Neural cell (in vitro differentiated cells): ENCODE measurements around the gene PROK1.

Experiments used
- EZH2 ChIP-seq: fragments of 200-600, 300-800 bp; shearing (Covaris generic), sonication (generic); IDR thresholded peaks from 2 replicates; pipeline ENCODE4 v1.6.1; 2014; ENCODE audit warnings: antibody characterized with exemption, low read length, borderline replicate concordance, mild to moderate bottlenecking; ENCODE audit not compliant: insufficient read depth, poor library complexity, severe bottlenecking
- TAF1 ChIP-seq: IDR thresholded peaks from 2 replicates; pipeline ENCODE4 v1.6.1; 2012; ENCODE audit warnings: low read depth
- TF ChIP-seq, protein P1 (sequence below): fragments of 450-650 bp; IDR thresholded peaks from 2 replicates; pipeline ENCODE4 v1.5.1; 2014; ENCODE audit warnings: antibody characterized with exemption, mild to moderate bottlenecking, moderate library complexity; ENCODE audit not compliant: poor library complexity, severe bottlenecking
- TF ChIP-seq, protein P2 (sequence below): IDR thresholded peaks from 2 replicates; pipeline ENCODE4 v1.6.1; 2012; ENCODE audit warnings: borderline replicate concordance

DNA sequence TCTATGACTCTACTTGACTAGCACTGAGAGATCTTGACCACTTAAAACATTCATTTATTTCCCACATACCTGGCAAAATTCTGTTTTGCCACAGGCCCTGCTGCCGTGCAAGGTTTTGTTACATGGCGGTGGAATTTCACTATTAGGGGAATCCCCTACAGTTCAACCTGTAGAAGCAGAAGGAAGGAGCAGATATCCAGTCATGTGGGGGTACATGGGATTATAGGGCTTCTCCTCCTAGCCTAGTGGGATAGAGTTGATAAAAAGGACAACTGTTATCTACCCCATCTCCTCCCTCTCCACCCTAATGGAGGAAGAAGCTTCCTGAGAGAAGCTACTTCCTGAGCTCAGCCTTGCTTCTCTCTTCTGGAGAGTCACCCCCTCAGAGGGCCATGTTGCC lies 17.7 kb upstream of the PROK1 start:
- TF ChIP-seq, protein P1, sequence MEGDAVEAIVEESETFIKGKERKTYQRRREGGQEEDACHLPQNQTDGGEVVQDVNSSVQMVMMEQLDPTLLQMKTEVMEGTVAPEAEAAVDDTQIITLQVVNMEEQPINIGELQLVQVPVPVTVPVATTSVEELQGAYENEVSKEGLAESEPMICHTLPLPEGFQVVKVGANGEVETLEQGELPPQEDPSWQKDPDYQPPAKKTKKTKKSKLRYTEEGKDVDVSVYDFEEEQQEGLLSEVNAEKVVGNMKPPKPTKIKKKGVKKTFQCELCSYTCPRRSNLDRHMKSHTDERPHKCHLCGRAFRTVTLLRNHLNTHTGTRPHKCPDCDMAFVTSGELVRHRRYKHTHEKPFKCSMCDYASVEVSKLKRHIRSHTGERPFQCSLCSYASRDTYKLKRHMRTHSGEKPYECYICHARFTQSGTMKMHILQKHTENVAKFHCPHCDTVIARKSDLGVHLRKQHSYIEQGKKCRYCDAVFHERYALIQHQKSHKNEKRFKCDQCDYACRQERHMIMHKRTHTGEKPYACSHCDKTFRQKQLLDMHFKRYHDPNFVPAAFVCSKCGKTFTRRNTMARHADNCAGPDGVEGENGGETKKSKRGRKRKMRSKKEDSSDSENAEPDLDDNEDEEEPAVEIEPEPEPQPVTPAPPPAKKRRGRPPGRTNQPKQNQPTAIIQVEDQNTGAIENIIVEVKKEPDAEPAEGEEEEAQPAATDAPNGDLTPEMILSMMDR = no peak
- TF ChIP-seq TAF1 (no peak), EZH2 (no peak)
- TF ChIP-seq, protein P2, sequence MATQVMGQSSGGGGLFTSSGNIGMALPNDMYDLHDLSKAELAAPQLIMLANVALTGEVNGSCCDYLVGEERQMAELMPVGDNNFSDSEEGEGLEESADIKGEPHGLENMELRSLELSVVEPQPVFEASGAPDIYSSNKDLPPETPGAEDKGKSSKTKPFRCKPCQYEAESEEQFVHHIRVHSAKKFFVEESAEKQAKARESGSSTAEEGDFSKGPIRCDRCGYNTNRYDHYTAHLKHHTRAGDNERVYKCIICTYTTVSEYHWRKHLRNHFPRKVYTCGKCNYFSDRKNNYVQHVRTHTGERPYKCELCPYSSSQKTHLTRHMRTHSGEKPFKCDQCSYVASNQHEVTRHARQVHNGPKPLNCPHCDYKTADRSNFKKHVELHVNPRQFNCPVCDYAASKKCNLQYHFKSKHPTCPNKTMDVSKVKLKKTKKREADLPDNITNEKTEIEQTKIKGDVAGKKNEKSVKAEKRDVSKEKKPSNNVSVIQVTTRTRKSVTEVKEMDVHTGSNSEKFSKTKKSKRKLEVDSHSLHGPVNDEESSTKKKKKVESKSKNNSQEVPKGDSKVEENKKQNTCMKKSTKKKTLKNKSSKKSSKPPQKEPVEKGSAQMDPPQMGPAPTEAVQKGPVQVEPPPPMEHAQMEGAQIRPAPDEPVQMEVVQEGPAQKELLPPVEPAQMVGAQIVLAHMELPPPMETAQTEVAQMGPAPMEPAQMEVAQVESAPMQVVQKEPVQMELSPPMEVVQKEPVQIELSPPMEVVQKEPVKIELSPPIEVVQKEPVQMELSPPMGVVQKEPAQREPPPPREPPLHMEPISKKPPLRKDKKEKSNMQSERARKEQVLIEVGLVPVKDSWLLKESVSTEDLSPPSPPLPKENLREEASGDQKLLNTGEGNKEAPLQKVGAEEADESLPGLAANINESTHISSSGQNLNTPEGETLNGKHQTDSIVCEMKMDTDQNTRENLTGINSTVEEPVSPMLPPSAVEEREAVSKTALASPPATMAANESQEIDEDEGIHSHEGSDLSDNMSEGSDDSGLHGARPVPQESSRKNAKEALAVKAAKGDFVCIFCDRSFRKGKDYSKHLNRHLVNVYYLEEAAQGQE = no peak
